ENCODE data around the gene IHH. TPM values are rescaled to one million over a fixed set of nuclear protein-coding genes. Genes with fewer than 3 reads are reported as not detected.

The IHH gene
- total and polyA plus RNA-seq, 2 of the 8 experiments (the other 6 are each of a cell fraction or from before 2014, with no cell fraction given): 0.03 TPM; not detected in 1

DNA sequence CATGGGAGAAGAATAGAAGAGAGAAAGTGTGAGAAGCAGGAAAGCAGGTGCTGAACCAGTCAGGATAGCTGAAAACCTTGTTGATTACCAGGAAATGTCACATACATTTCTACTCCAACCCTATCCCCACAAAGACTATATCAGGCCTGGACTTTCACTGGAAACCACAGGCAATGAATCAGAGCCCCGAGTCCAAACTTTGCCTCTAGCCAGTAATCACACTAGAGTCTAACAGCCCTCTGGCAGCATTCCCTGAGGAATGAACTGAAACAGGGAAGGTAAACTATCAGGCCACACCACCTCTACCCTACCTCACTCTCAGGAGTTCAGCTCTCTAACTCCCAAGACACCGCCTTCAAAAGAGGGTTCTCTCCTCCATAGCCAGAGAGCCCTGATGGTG, 18.7 kb upstream of the IHH start (continued):
- TF ChIP-seq ATF3 (IDR thresholded peaks at IDR 0.05; ENCODE audit: insufficient read depth, low read depth, low read length): no peak

Measured in H1 (cell line).